Measurements from ENCODE around the gene EEA1. TPM values are rescaled to one million over a fixed set of nuclear protein-coding genes. Genes with fewer than 3 reads are reported as not detected.

The EEA1 gene
- total and polyA plus RNA-seq, 10 of the 15 experiments (the other 5 are each of a cell fraction or from before 2014, with no cell fraction given), result 5.5 to 40.3 (median 13.5) TPM

DNA sequence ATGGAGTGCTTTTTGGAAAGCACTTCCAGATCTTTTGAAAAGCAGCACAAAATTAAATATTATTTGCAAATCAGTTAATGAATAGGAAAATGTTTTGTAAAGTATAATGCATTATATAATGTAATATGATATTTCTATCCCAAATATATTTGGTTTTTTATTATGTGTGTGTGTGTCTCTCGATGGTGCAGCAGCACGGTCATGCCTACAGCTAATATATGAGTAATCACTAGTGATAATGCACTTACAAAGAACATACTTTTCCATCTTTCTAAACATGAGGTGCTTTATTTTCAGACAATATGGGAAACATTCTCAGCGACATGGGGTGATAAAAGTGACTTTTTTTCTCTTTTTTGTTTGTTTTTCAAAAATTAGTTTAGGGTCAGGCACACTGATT is 1.3 kb upstream of the EEA1 start:
- no TSS peak for BruUV-seq (replicated peaks)
- ChIA-PET SMC1A (ENCODE audit: uncharacterized antibody, unreplicated experiment) (interaction anchor here (0.8 to 7.4 kb wide), 15 partner anchors 8 to 493 kb away, joined by 4 to 76 read pairs (median 5); no protein-coding TSS in a partner anchor), RAD21 (ENCODE audit: unreplicated experiment) (interaction anchor here (0.7 to 2.2 kb wide), 15 partner anchors 13 to 489 kb away, joined by 3 to 9 read pairs (median 4); no protein-coding TSS in a partner anchor), POLR2A (interaction anchor here (0.5 to 1.6 kb wide), 11 partner anchors 8 to 536 kb away, joined by 3 to 11 read pairs (median 3); no protein-coding TSS in a partner anchor), CTCF (interaction anchor here (1.0 to 1.7 kb wide), 4 partner anchors 13 to 492 kb away, joined by 3 to 12 read pairs (median 4); no protein-coding TSS in a partner anchor)
- in situ Hi-C loops (cut with MboI) (no loop called here), intact Hi-C loops (cut with micrococcal nuclease; ENCODE audit: unreplicated experiment) (no loop called here)
- H3K27me3 ChIP-seq (replicated peaks in 1 of 2; ENCODE audit: control insufficient read depth in 2 of 2, insufficient read depth in 2 of 2, low read length in 1 of 2), result no peaks in the 10 kb centered on the region
- peak overlapping the region; percentile 99 for H3K4me2 ChIP-seq (ENCODE audit: control insufficient read depth, insufficient read depth)
- WGBS (ENCODE audit: insufficient coverage, insufficient replicate concordance, low lambda C conversion rate, missing lambda C conversion rate), result 78% methylated on average over 3 of the region's 3 CpGs
- ATAC-seq, result no peak
- H2AFZ ChIP-seq (ENCODE audit: control insufficient read depth, low read depth, low read length), result no peak overlapping the region
- H3K4me1 ChIP-seq (ENCODE audit: control insufficient read depth, insufficient read depth, low read length), result peaks cover 4% of the 10 kb centered on the region
- no peak for FAIRE-seq
- H4K20me1 ChIP-seq (ENCODE audit: control insufficient read depth, insufficient read depth), result no peaks in the 10 kb centered on the region
- peaks cover 30% of the 10 kb centered on the region for H3K79me2 ChIP-seq (ENCODE audit: control insufficient read depth, insufficient read depth, low read length)
- H3K9ac ChIP-seq (ENCODE audit: control insufficient read depth, insufficient read depth, low read length), result no peak overlapping the region; the same call in 1 of the 2 replicates
- H3K9me3 ChIP-seq (replicated peaks; ENCODE audit: control insufficient read depth, insufficient read depth, low read length), result no peaks in the 10 kb centered on the region
- H3K4me3 ChIP-seq, result peak overlapping the region; percentile 79; the same call in 1 of the 2 replicates
- TF ChIP-seq SREBF1 (IDR thresholded peaks at IDR 0.05; ENCODE audit: low read length) (no peak), KLF5 (IDR thresholded peaks at IDR 0.05; ENCODE audit: partially characterized antibody) (no peak), ESRRA (IDR thresholded peaks at IDR 0.05; ENCODE audit: low read length) (no peak), NBN (IDR thresholded peaks at IDR 0.05) (no peak), PML (IDR thresholded peaks at IDR 0.05; ENCODE audit: low read length) (no peak), LARP7 (IDR thresholded peaks at IDR 0.05) (no peak), SPI1 (IDR thresholded peaks at IDR 0.05; ENCODE audit: borderline replicate concordance, insufficient read depth, low read depth, low read length) (no peak), KAT2A (conservative IDR thresholded peaks at IDR 0.05; ENCODE audit: control insufficient read depth, low read depth, low read length) (no peak), ZNF384 (IDR thresholded peaks at IDR 0.05; ENCODE audit: borderline replicate concordance, low read depth, low read length) (no peak), SUZ12 (IDR thresholded peaks at IDR 0.05; ENCODE audit: unreplicated experiment) (no peak), PAX5 (IDR thresholded peaks at IDR 0.05; ENCODE audit: borderline replicate concordance, low read depth, low read length) (no peak), BHLHE40 (IDR thresholded peaks at IDR 0.05; ENCODE audit: borderline replicate concordance in 1 of 2, low read depth in 2 of 2, low read length in 1 of 2) (no peak), JUND (IDR thresholded peaks at IDR 0.05; ENCODE audit: low read depth, low read length) (no peak), ZSCAN29 (IDR thresholded peaks at IDR 0.05) (no peak), NR2F1 (conservative IDR thresholded peaks at IDR 0.05) (no peak)
- TF ChIP-seq, protein P1, sequence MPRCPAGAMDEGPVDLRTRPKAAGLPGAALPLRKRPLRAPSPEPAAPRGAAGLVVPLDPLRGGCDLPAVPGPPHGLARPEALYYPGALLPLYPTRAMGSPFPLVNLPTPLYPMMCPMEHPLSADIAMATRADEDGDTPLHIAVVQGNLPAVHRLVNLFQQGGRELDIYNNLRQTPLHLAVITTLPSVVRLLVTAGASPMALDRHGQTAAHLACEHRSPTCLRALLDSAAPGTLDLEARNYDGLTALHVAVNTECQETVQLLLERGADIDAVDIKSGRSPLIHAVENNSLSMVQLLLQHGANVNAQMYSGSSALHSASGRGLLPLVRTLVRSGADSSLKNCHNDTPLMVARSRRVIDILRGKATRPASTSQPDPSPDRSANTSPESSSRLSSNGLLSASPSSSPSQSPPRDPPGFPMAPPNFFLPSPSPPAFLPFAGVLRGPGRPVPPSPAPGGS (IDR thresholded peaks at IDR 0.05; ENCODE audit: borderline replicate concordance, insufficient read depth, low read depth, low read length, poor library complexity, severe bottlenecking), result no peak
- TF ChIP-seq, protein P2, sequence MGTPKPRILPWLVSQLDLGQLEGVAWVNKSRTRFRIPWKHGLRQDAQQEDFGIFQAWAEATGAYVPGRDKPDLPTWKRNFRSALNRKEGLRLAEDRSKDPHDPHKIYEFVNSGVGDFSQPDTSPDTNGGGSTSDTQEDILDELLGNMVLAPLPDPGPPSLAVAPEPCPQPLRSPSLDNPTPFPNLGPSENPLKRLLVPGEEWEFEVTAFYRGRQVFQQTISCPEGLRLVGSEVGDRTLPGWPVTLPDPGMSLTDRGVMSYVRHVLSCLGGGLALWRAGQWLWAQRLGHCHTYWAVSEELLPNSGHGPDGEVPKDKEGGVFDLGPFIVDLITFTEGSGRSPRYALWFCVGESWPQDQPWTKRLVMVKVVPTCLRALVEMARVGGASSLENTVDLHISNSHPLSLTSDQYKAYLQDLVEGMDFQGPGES (IDR thresholded peaks at IDR 0.05), result no peak
- TF ChIP-seq, protein P3, sequence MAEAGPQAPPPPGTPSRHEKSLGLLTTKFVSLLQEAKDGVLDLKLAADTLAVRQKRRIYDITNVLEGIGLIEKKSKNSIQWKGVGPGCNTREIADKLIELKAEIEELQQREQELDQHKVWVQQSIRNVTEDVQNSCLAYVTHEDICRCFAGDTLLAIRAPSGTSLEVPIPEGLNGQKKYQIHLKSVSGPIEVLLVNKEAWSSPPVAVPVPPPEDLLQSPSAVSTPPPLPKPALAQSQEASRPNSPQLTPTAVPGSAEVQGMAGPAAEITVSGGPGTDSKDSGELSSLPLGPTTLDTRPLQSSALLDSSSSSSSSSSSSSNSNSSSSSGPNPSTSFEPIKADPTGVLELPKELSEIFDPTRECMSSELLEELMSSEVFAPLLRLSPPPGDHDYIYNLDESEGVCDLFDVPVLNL (IDR thresholded peaks at IDR 0.05; ENCODE audit: low read depth, low read length), result no peak
- TF ChIP-seq, protein P4, sequence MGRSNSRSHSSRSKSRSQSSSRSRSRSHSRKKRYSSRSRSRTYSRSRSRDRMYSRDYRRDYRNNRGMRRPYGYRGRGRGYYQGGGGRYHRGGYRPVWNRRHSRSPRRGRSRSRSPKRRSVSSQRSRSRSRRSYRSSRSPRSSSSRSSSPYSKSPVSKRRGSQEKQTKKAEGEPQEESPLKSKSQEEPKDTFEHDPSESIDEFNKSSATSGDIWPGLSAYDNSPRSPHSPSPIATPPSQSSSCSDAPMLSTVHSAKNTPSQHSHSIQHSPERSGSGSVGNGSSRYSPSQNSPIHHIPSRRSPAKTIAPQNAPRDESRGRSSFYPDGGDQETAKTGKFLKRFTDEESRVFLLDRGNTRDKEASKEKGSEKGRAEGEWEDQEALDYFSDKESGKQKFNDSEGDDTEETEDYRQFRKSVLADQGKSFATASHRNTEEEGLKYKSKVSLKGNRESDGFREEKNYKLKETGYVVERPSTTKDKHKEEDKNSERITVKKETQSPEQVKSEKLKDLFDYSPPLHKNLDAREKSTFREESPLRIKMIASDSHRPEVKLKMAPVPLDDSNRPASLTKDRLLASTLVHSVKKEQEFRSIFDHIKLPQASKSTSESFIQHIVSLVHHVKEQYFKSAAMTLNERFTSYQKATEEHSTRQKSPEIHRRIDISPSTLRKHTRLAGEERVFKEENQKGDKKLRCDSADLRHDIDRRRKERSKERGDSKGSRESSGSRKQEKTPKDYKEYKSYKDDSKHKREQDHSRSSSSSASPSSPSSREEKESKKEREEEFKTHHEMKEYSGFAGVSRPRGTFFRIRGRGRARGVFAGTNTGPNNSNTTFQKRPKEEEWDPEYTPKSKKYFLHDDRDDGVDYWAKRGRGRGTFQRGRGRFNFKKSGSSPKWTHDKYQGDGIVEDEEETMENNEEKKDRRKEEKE (IDR thresholded peaks at IDR 0.05), result no peak
- H3K27ac ChIP-seq (ENCODE audit: control insufficient read depth, insufficient read depth), result no peak overlapping the region
- H3K36me3 ChIP-seq (ENCODE audit: control insufficient read depth in 2 of 2, insufficient read depth in 2 of 2, low read length in 1 of 2), result no peaks in the 10 kb centered on the region
- DNase-seq (ENCODE audit: low read depth, low spot score), result no peak
